Cardiac muscle cell (in vitro differentiated cells and primary cell): ENCODE results near the gene C1orf232. TPM values are rescaled to one million over a fixed set of nuclear protein-coding genes. Genes with fewer than 3 reads are reported as not detected.

Experiments used
- DNase-seq, 2 donors: peaks; one replicate each; pipeline versions ENCODE4 v3.0.0 to v3.0.0-alpha.2; 2010 to 2017; ENCODE audit warnings: low read depth in 1 of 2, low spot score in 1 of 2
- H3K27ac ChIP-seq: fragments of 200-600 bp; sonication (generic); 2 replicates; pipeline ENCODE4 v1.5.1; 2016
- H3K27me3 ChIP-seq: fragments of 200-600 bp; sonication (generic); 2 replicates; pipeline ENCODE4 v1.6.0; 2016; ENCODE audit warnings: control low read depth
- H3K36me3 ChIP-seq: fragments of 200-600 bp; sonication (generic); 2 replicates; pipeline ENCODE4 v1.5.1; 2016; ENCODE audit warnings: control low read depth
- H3K4me1 ChIP-seq: fragments of 200-600 bp; sonication (generic); 2 replicates; pipeline ENCODE4 v1.8.1; 2017; ENCODE audit warnings: low read depth, mild to moderate bottlenecking, mixed run types
- H3K4me3 ChIP-seq: fragments of 200-600 bp; sonication (generic); 2 replicates; pipeline ENCODE4 v1.5.1; 2016; ENCODE audit warnings: mild to moderate bottlenecking
- H3K9me3 ChIP-seq: fragments of 200-600 bp; sonication (generic); 2 replicates; pipeline ENCODE4 v1.5.1; 2017; ENCODE audit warnings: low read depth, mild to moderate bottlenecking, control low read depth
- polyA plus RNA-seq: library from polyadenylated mRNA; unstranded; fragments of >200 nt; fragmentation: Nextera tagmentation; extraction: Ambion mirVana; gene quantifications from 2 replicates; pipeline ENCODE4 v1.2.1, GENCODE V29; 2016
- total RNA-seq: library from RNA; depleted of rRNA; stranded (reverse); fragments of >200 nt; gene quantifications from 2 replicates; pipeline ENCODE4 v1.2.3, GENCODE V29; 2016
- TF ChIP-seq, protein P1 (sequence below): IDR thresholded peaks from 2 replicates; pipeline ENCODE4 v1.5.1; 2012; ENCODE audit warnings: low read depth, mild to moderate bottlenecking, low read length

The C1orf232 gene
- total and polyA plus RNA-seq, 2 experiments from 2014 or later, result not detected

- Histone ChIP-seq H3K9me3 (no peaks in the 10 kb centered on the region), H3K27ac (peak overlapping the region; percentile 48), H3K36me3 (peaks cover 31% of the 10 kb centered on the region), H3K4me1 (peaks cover 14% of the 10 kb centered on the region), H3K27me3 (no peaks in the 10 kb centered on the region), H3K4me3 (no peak overlapping the region)
- no peak for DNase-seq
- TF ChIP-seq, protein P1, sequence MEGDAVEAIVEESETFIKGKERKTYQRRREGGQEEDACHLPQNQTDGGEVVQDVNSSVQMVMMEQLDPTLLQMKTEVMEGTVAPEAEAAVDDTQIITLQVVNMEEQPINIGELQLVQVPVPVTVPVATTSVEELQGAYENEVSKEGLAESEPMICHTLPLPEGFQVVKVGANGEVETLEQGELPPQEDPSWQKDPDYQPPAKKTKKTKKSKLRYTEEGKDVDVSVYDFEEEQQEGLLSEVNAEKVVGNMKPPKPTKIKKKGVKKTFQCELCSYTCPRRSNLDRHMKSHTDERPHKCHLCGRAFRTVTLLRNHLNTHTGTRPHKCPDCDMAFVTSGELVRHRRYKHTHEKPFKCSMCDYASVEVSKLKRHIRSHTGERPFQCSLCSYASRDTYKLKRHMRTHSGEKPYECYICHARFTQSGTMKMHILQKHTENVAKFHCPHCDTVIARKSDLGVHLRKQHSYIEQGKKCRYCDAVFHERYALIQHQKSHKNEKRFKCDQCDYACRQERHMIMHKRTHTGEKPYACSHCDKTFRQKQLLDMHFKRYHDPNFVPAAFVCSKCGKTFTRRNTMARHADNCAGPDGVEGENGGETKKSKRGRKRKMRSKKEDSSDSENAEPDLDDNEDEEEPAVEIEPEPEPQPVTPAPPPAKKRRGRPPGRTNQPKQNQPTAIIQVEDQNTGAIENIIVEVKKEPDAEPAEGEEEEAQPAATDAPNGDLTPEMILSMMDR, result no peak
Observed at GRCh38 chr1:26119892-26120608, 48.7 kb downstream of the C1orf232 start.

DNA sequence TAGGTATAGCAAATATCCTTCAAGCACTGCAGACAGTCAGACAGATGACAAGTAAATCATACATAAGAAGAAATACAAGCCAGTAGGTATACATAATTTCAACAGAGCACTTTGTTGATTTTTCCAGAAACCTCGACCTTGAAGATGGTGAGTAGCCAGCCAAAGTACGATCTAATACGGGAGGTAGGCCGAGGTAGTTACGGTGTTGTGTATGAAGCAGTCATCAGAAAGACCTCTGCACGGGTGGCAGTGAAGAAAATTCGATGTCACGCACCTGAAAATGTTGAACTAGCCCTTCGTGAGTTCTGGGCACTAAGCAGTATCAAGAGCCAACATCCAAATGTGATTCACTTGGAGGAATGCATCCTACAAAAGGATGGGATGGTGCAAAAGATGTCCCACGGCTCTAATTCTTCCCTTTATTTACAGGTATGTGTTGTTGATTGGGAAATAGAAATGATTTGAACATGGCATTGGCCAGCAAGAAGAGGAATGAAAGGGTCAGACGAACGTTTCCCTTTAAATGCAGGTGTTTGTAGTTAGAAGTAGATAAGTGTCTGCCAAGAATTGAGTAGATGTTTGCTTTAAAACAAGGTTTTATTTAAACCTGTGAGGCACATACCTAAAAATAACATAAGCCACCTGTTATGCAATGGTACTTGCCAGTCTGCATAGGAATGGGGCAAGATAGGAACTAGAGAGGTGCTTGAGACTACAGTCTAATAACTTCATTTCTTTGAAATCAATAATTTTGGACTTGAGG lies 54.4 kb downstream of the C1orf232 start:
- Histone ChIP-seq H3K4me1 (peaks cover 17% of the 10 kb centered on the region), H3K27ac (no peak overlapping the region), H3K36me3 (peaks cover 20% of the 10 kb centered on the region), H3K4me3 (no peak overlapping the region), H3K27me3 (no peaks in the 10 kb centered on the region), H3K9me3 (no peaks in the 10 kb centered on the region)
- TF ChIP-seq, protein P1, result no peak
- DNase-seq, result no peak

Other genes with a start within 250 kb of the C1orf232 start
- 8.3 and 10.9 TPM in 2 replicates for gene PAFAH2, start 170.9 kb downstream of the C1orf232 start, total RNA-seq
- 11.1 and 11.2 TPM in 2 replicates for gene PAFAH2, start 170.9 kb downstream of the C1orf232 start, polyA plus RNA-seq
- 7.0 and 10.1 TPM in 2 replicates for gene EXTL1, start 147.2 kb downstream of the C1orf232 start, total RNA-seq
- gene EXTL1, start 147.2 kb downstream of the C1orf232 start, polyA plus RNA-seq, result 8.6 and 10.0 TPM in 2 replicates
- 1.3 and 1.5 TPM in 2 replicates for gene SLC30A2, start 122.8 kb downstream of the C1orf232 start, total RNA-seq
- 0.16 and 1.8 TPM in 2 replicates for gene SLC30A2, start 122.8 kb downstream of the C1orf232 start, polyA plus RNA-seq
- 29.4 and 39.6 TPM in 2 replicates for gene TRIM63, start 101.3 kb downstream of the C1orf232 start, total RNA-seq
- 25.8 and 32.8 TPM in 2 replicates for gene TRIM63, start 101.3 kb downstream of the C1orf232 start, polyA plus RNA-seq
- gene PDIK1L, start 57.1 kb downstream of the C1orf232 start, total RNA-seq, result 3.7 and 8.5 TPM in 2 replicates
- gene PDIK1L, start 57.1 kb downstream of the C1orf232 start, polyA plus RNA-seq, result 4.2 and 7.1 TPM in 2 replicates
- gene FAM110D, start 9.9 kb downstream of the C1orf232 start, total RNA-seq, result 4.7 and 6.8 TPM in 2 replicates
- gene FAM110D, start 9.9 kb downstream of the C1orf232 start, polyA plus RNA-seq, result 8.1 and 10.9 TPM in 2 replicates
- gene ZNF593, start 945 bp upstream of the C1orf232 start, total RNA-seq, result 34.5 and 47.8 TPM in 2 replicates
- 43.6 and 58.0 TPM in 2 replicates for gene ZNF593, start 945 bp upstream of the C1orf232 start, polyA plus RNA-seq
- gene ZNF593OS, start 2.9 kb upstream of the C1orf232 start, total RNA-seq, result not detected in 2 replicates
- 2.9 and 3.4 TPM in 2 replicates for gene ZNF593OS, start 2.9 kb upstream of the C1orf232 start, polyA plus RNA-seq
- 8.4 and 9.7 TPM in 2 replicates for gene CNKSR1, start 8.5 kb upstream of the C1orf232 start, total RNA-seq
- 7.5 and 7.6 TPM in 2 replicates for gene CNKSR1, start 8.5 kb upstream of the C1orf232 start, polyA plus RNA-seq
- 0.42 TPM in 1 of 2 replicates, not detected in the other for gene CATSPER4, start 21.6 kb upstream of the C1orf232 start, total RNA-seq
- 0.50 TPM in 1 of 2 replicates, not detected in the other for gene CATSPER4, start 21.6 kb upstream of the C1orf232 start, polyA plus RNA-seq
- 32.7 and 33.2 TPM in 2 replicates for gene CEP85, start 65.2 kb upstream of the C1orf232 start, total RNA-seq
- gene CEP85, start 65.2 kb upstream of the C1orf232 start, polyA plus RNA-seq, result 22.9 and 28.8 TPM in 2 replicates
- gene SH3BGRL3, start 111.1 kb upstream of the C1orf232 start, total RNA-seq, result 23.0 and 32.9 TPM in 2 replicates
- 93.4 and 119 TPM in 2 replicates for gene SH3BGRL3, start 111.1 kb upstream of the C1orf232 start, polyA plus RNA-seq
- 13.8 and 21.1 TPM in 2 replicates for gene UBXN11, start 137.7 kb upstream of the C1orf232 start, total RNA-seq
- 40.1 and 41.3 TPM in 2 replicates for gene UBXN11, start 137.7 kb upstream of the C1orf232 start, polyA plus RNA-seq
- gene CD52, start 149.0 kb upstream of the C1orf232 start, total RNA-seq, result not detected in 2 replicates
- gene CD52, start 149.0 kb upstream of the C1orf232 start, polyA plus RNA-seq, result 2.0 and 3.3 TPM in 2 replicates
- 0.06 TPM in 1 of 2 replicates, not detected in the other for gene CRYBG2, start 185.2 kb upstream of the C1orf232 start, total RNA-seq
- 0.89 and 1.7 TPM in 2 replicates for gene CRYBG2, start 185.2 kb upstream of the C1orf232 start, polyA plus RNA-seq
- not detected in 2 replicates for gene ZNF683, start 203.8 kb upstream of the C1orf232 start, total RNA-seq
- not detected in 2 replicates for gene ZNF683, start 203.8 kb upstream of the C1orf232 start, polyA plus RNA-seq
- gene LIN28A, start 241.9 kb upstream of the C1orf232 start, total RNA-seq, result 7.2 and 16.6 TPM in 2 replicates
- gene LIN28A, start 241.9 kb upstream of the C1orf232 start, polyA plus RNA-seq, result 3.4 and 5.6 TPM in 2 replicates